Measurements from ENCODE around the gene TGFBR2. TPM values are rescaled to one million over a fixed set of nuclear protein-coding genes. Genes with fewer than 3 reads are reported as not detected.

The TGFBR2 gene
- polyA plus RNA-seq, 1 donor (not counting 4 experiments of a cell fraction or from before 2014, with no cell fraction given): 303 TPM

- FAIRE-seq (no peak), DNase-seq (ENCODE audit: low read depth, low spot score) (no peak)
- Histone ChIP-seq H3K9me3 (ENCODE audit: control insufficient read depth, low read depth, low read length) (no peaks in the 10 kb centered on the region), H2AFZ (ENCODE audit: control insufficient read depth, low read length) (no peak overlapping the region), H3K9ac (ENCODE audit: control insufficient read depth, extremely low read depth, insufficient read depth, low read length) (no peak overlapping the region), H3K27me3 (ENCODE audit: control insufficient read depth, extremely low read depth, insufficient read depth, low read length) (no peaks in the 10 kb centered on the region), H4K20me1 (ENCODE audit: control insufficient read depth, extremely low read depth, insufficient read depth, low read length) (peaks cover 10% of the 10 kb centered on the region), H3K36me3 (ENCODE audit: control insufficient read depth in 2 of 2, extremely low read depth in 1 of 2, insufficient read depth in 2 of 2, low read length in 2 of 2) (peaks cover 39 to 52% of the 10 kb centered on the region in 2 experiments), H3K4me1 (ENCODE audit: control insufficient read depth, extremely low read depth, insufficient read depth, low read length) (peaks cover 29% of the 10 kb centered on the region), H3K79me2 (ENCODE audit: control insufficient read depth, insufficient read depth, low read length) (peaks cover 82% of the 10 kb centered on the region), H3K27ac (ENCODE audit: control insufficient read depth, insufficient read depth, low read length) (no peak overlapping the region), H3K4me2 (ENCODE audit: control insufficient read depth, extremely low read depth, insufficient read depth, low read depth, low read length) (peak overlapping the region; percentile 9), H3K9me1 (ENCODE audit: control insufficient read depth, extremely low read depth, insufficient read depth, low read length) (peaks cover 4% of the 10 kb centered on the region), H3K4me3 (ENCODE audit: control insufficient read depth in 2 of 3, extremely low read depth in 1 of 3, insufficient read depth in 2 of 3, low read depth in 1 of 3, low read length in 3 of 3) (no peak overlapping the region)
- dilution Hi-C loops (cut with MboI; ENCODE audit: extremely low pct_ligation_motif_present, low sequenced_read_pairs): no loop called here
- TF ChIP-seq, protein P1, sequence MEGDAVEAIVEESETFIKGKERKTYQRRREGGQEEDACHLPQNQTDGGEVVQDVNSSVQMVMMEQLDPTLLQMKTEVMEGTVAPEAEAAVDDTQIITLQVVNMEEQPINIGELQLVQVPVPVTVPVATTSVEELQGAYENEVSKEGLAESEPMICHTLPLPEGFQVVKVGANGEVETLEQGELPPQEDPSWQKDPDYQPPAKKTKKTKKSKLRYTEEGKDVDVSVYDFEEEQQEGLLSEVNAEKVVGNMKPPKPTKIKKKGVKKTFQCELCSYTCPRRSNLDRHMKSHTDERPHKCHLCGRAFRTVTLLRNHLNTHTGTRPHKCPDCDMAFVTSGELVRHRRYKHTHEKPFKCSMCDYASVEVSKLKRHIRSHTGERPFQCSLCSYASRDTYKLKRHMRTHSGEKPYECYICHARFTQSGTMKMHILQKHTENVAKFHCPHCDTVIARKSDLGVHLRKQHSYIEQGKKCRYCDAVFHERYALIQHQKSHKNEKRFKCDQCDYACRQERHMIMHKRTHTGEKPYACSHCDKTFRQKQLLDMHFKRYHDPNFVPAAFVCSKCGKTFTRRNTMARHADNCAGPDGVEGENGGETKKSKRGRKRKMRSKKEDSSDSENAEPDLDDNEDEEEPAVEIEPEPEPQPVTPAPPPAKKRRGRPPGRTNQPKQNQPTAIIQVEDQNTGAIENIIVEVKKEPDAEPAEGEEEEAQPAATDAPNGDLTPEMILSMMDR (optimal IDR thresholded peaks at IDR 0.05 in 1 of 3, IDR thresholded peaks at IDR 0.05 in 1 of 3, conservative IDR thresholded peaks at IDR 0.05 in 1 of 3; ENCODE audit: extremely low read depth in 1 of 3, insufficient read depth in 2 of 3, low read length in 3 of 3): no peak
- no peak for TF ChIP-seq EZH2 (IDR thresholded peaks at IDR 0.05; ENCODE audit: low read length)
Measured at GRCh38 chr3:30680789-30681648, 74.6 kb downstream of the TGFBR2 start.

GRCh38 chr3:30681649-30682211 lies 75.3 kb downstream of the TGFBR2 start:
- Histone ChIP-seq H3K36me3 (ENCODE audit: control insufficient read depth in 2 of 2, extremely low read depth in 1 of 2, insufficient read depth in 2 of 2, low read length in 2 of 2) (peaks cover 38 to 48% of the 10 kb centered on the region in 2 experiments), H3K9me1 (ENCODE audit: control insufficient read depth, extremely low read depth, insufficient read depth, low read length) (peaks cover 4% of the 10 kb centered on the region), H3K27me3 (ENCODE audit: control insufficient read depth, extremely low read depth, insufficient read depth, low read length) (no peaks in the 10 kb centered on the region), H3K4me3 (ENCODE audit: control insufficient read depth in 2 of 3, extremely low read depth in 1 of 3, insufficient read depth in 2 of 3, low read depth in 1 of 3, low read length in 3 of 3) (no peak overlapping the region), H3K27ac (ENCODE audit: control insufficient read depth, insufficient read depth, low read length) (peak overlapping the region; percentile 6), H4K20me1 (ENCODE audit: control insufficient read depth, extremely low read depth, insufficient read depth, low read length) (peaks cover 10% of the 10 kb centered on the region), H3K9ac (ENCODE audit: control insufficient read depth, extremely low read depth, insufficient read depth, low read length) (no peak overlapping the region), H3K9me3 (ENCODE audit: control insufficient read depth, low read depth, low read length) (no peaks in the 10 kb centered on the region), H2AFZ (ENCODE audit: control insufficient read depth, low read length) (no peak overlapping the region), H3K4me1 (ENCODE audit: control insufficient read depth, extremely low read depth, insufficient read depth, low read length) (peaks cover 29% of the 10 kb centered on the region), H3K79me2 (ENCODE audit: control insufficient read depth, insufficient read depth, low read length) (peaks cover 82% of the 10 kb centered on the region), H3K4me2 (ENCODE audit: control insufficient read depth, extremely low read depth, insufficient read depth, low read depth, low read length) (peak overlapping the region; percentile 29)
- TF ChIP-seq EZH2 (IDR thresholded peaks at IDR 0.05; ENCODE audit: low read length): no peak
- TF ChIP-seq, protein P1 (optimal IDR thresholded peaks at IDR 0.05 in 1 of 3, IDR thresholded peaks at IDR 0.05 in 1 of 3, conservative IDR thresholded peaks at IDR 0.05 in 1 of 3; ENCODE audit: extremely low read depth in 1 of 3, insufficient read depth in 2 of 3, low read length in 3 of 3): no peak
- DNase-seq (ENCODE audit: low read depth, low spot score): peak; percentile 9
- FAIRE-seq: peak; percentile 71
- dilution Hi-C loops (cut with MboI; ENCODE audit: extremely low pct_ligation_motif_present, low sequenced_read_pairs): no loop called here

Measured in keratinocyte (primary cell).